ENCODE measurements around the gene TEX22.

Gene TEX22

DNA sequence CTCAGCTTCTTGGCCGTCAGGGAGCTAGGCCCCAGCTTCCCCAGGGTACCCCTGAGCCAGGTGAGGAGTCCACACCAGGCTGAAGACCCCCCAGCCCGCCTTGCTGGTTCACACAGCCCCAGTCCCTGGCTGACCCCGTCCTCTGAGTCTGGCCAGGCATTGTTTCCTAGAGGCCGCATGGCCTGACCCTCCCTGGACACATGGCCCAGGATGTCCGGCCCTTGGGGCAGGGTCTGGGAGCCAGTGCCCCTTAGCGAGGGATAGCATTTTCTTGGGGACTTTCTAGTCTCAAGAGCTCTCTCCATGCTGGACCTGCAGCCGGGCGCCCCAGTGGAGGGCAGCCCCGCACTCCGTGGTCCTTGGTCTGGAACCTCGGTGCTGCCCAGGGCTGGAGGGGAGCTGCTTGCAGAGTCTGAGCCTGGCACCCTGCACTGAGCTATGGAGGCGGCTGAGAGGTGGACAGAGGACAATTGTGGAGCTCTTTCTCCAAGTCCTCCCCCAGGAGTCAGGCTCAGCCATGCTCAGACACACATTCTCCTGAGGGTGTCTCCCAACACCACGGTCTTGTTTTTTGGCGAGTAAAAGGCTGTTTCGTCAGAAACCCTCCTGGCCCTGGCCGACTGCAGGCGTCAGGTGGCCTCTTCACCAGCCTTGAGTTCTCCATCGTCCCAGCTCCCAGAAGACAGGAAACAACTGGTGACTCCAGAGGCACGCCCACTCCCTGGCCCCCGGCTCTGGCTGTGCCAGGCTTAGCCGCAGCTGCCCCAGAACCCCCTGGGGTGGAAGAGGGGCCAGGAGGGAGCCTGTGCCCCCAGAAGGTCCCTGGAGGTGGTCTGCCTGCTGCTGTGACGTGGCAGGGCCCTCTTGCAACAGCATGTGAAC lies 58.6 kb downstream of the TEX22 start:
- no peak for DNase-seq (ENCODE audit: low read depth in 2 of 2)

DNA sequence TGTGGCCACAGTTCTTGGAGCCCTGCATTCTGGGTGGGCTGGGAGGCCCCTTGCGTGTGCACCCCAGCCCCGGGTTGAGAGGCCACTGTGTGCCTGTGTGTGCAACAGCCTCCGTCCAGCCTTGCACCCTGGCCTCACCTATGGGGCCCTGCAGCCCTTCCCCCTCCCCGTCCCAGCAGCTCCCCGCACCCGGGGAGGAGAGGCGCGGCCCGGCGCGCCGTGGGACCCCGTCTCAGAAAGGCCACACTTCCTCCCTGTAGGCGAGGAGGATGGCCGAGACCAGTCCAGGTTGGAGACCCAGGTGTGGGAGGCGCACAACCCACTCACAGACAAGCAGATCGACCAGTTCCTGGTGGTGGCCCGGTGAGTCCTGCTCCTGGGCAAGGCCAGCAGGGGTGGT lies 59.7 kb downstream of the TEX22 start:
- DNase-seq (ENCODE audit: low read depth in 2 of 2), result no peak

DNA sequence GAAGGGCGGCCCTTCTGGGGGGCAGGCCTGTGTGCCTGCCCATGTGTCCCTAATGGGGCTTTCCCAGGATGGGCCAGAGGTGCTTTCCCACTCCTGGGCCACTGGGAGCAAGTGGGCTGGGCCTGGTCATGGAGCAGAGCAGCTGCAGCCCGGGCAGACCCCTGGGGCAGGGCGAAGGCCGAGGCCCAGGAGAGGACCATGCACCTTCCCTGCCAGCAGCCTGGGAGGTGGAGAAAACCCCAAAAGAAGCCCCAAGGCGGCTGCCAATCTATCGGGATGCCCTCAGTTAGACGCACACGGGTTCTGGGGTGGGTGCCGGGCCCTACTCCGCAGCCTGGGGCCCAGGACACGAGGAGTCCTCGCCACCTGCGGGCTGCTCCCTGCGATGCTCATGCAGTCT lies 60.2 kb downstream of the TEX22 start:
- no peak for DNase-seq (ENCODE audit: low read depth in 2 of 2)

DNA sequence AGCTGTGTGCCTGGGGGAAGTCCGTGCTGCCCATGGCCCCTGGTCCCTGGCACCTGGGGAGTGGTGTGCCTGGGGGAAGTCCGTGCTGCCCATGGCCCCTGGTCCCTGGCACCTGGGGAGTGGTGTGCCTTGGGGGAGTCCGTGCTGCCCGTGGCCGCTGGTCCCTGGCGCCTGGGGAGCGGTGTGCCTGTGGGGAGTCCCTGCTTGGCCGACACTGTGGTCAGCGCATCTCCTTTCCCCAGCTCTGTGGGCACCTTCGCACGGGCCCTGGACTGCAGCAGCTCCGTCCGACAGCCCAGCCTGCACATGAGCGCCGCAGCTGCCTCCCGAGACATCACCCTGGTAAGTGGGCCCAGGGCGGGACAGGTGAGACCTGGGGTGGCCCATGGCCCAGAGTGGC lies 61.8 kb downstream of the TEX22 start:
- DNase-seq (ENCODE audit: low read depth in 2 of 2), result no peak

DNA sequence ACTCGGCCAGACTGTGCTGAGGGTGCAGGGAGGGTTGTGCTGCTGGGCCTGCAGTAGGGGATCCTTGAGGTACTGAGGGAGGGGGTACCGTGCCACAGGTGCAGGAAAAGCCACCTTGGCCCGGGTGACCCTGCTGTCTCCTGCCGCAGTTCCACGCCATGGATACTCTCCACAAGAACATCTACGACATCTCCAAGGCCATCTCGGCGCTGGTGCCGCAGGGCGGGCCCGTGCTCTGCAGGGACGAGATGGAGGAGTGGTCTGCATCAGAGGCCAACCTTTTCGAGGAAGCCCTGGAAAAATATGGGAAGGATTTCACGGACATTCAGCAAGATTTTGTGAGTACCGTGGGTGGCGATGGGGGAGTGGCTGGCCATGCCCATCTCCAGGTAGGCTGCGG lies 62.3 kb downstream of the TEX22 start:
- no peak for DNase-seq (ENCODE audit: low read depth in 2 of 2)

DNA sequence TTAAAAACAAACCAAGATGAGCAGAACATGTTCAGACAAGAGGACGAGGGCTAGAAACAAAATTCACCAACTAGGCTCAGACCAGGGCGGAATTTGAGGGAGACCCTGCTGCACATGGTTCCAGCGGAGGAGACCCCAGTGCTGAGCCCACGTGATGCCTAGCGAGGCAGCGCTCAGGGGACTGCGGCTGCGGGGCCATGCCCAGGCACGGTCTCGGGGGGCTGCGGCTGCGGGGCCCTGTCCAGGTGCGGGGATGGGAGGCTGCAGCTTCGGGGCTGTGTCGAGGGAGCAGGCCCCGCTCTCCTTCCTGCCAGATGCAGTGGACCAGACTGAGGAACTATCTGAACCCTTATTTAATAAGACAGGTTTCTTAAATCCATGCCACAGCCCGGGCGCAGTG lies 63.6 kb downstream of the TEX22 start:
- no peak for DNase-seq (ENCODE audit: low read depth in 2 of 2)

Measured in stimulated activated CD4-positive, alpha-beta T cell treated with anti-CD3 and anti-CD28 coated beads, Interleukin-12 subunit alpha, Interleukin-12 subunit beta, amount 100 ng/mL, for 24 hours (primary cell).